Endothelial cell of umbilical vein (primary cell): Measurements from ENCODE around the gene ZKSCAN3.

Experiments used
- CTCF ChIP-seq, 2 donors: IDR thresholded peaks; 1 replicate in 1 of 2; 2 replicates in 1 of 2; pipeline ENCODE4 v1.5.1; 2011; ENCODE audit warnings: low read length in 2 of 2, mild to moderate bottlenecking in 2 of 2, moderate library complexity in 2 of 2, control low read depth in 1 of 2, inconsistent platforms in 1 of 2, low read depth in 1 of 2; ENCODE audit not compliant: insufficient read depth in 1 of 2; ENCODE audit errors: extremely low read depth in 1 of 2
- EZH2 ChIP-seq: IDR thresholded peaks from 2 replicates; pipeline ENCODE4 v1.6.1; 2012; ENCODE audit warnings: borderline replicate concordance, low read depth, mild to moderate bottlenecking, moderate library complexity, low read length, inconsistent platforms; ENCODE audit not compliant: severe bottlenecking
- MYC ChIP-seq: IDR thresholded peaks from one replicate; pipeline ENCODE4 v1.6.1; 2011; ENCODE audit warnings: mild to moderate bottlenecking, low read depth, low read length
- POLR2A ChIP-seq: IDR thresholded peaks from 2 replicates; pipeline ENCODE4 v1.6.1; 2012; ENCODE audit warnings: low read depth, mild to moderate bottlenecking, control low read depth, low read length
- POLR2AphosphoS5 ChIP-seq: IDR thresholded peaks from 2 replicates; pipeline ENCODE4 v1.6.1; 2012; ENCODE audit warnings: low read depth, mild to moderate bottlenecking, control low read depth, low read length, moderate library complexity; ENCODE audit not compliant: insufficient read depth

DNA sequence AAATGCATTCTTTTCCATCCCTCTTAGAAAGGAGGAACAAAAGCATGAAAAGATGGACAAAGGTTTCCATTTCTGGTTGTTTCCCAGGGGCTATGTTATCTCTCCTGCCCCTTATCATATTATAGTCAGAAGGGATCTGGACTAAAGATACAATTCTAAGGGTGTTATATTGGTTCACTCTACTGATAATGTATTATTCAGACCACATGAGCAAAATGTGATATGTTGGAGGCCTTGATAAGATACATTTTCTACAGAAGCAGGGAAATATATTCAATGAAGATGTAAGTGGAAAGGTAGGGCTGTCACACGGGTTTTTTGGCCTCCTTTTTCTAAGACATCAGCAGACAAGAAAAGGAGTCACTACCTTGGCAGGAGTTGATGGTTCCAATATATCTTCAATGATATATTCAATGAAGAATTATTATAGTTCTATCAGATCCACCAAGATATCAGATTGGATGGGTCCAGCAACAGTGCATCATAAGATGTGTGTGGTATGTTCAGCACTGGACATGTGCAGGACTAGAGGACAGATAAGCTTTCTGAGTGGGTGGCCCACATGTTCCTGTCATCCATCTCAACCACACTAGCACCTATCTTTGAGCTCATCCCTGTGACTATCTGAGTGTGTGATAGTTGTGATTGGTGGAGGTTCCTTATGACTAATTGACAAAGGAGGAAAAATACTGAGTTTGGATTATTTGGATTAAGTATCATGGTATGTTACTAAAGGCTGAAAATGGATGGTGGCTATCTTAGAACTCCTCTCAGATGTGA lies 5.7 kb upstream of the ZKSCAN3 start:
- TF ChIP-seq EZH2 (no peak), CTCF (IDR thresholded peaks at IDR 0.05; ENCODE audit: extremely low read depth in 1 of 2, insufficient read depth in 1 of 2, low read depth in 1 of 2, low read length in 2 of 2) (no peak), POLR2A (no peak), POLR2AphosphoS5 (no peak), MYC (no peak)
